Left kidney (tissue), 2 donors: Measurements from ENCODE around the gene APBB3. TPM values are rescaled to one million over a fixed set of nuclear protein-coding genes. Genes with fewer than 3 reads are reported as not detected.
A peak's percentile ranks its signal among the peaks of the same experiment; 100 is the strongest.
"Not testable (repeated sequence)": the region's sequence is repeated elsewhere in the genome, so short reads cannot be mapped to it uniquely, and the experiment has no call there.

Experiments used
- DNase-seq: peaks from one replicate; pipeline ENCODE4 v3.0.0-alpha.2; 2013
- polyA plus RNA-seq: library from polyadenylated mRNA; unstranded; fragments of 120-200 nt; gene quantifications from one replicate; pipeline ENCODE4 v1.2.1, GENCODE V29; 2013; ENCODE audit not compliant: insufficient read length

Gene APBB3
- polyA plus RNA-seq, 1 donor: 58.6 TPM

DNA sequence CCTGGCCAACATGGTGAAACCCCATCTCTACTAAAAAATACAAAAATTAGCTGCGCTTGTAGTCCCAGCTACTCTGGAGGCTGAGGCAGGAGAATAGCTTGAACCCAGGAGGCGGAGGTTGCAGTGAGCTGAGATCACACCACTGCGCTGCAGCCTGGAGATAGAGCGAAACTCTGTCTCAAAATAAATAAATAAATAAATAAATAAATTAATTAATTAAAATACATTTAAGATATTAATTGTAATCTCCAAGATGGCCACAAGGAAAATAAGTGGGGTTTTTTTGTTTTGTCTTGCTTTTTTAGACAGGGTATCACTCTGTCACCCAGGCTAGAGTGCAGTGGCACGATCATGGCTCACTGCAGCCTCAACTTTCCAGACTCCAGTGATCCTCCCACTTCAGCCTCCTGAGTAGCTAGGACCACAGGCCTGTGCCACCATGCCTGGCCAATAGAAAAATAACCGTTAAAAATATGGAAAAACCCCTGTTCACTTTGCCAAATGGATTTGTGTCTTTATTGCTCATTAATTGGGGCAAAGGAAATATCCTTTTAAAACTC lies 14.9 kb upstream of the APBB3 start:
- not testable (repeated sequence) for DNase-seq

GRCh38 chr5:140576776-140577201 lies 12.4 kb upstream of the APBB3 start:
- DNase-seq: no peak

GRCh38 chr5:140575309-140575708 lies 10.9 kb upstream of the APBB3 start:
- no peak for DNase-seq

GRCh38 chr5:140574165-140574564 lies 9.8 kb upstream of the APBB3 start:
- DNase-seq: no peak

DNA sequence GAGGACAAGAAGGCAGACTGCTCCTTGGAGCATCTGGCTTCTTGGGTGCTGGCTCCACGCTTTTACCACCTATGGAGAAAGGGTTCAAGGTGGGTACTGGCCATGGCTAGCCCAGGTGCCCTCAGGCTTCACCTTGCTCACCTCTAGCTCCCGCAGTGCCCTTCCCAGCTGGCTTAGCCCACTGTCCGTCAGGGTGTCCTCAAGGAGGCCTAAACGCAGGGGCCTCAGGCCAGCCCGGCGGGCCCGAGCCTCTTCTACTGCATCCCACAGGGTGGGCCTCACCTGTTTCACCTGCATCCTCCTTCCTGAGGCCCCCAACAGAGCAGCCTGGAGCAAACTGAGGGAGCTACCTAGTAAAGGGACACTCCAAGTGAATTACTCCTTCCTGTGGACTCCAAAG lies 9.3 kb upstream of the APBB3 start:
- DNase-seq: no peak

GRCh38 chr5:140571105-140571504 lies 6.7 kb upstream of the APBB3 start:
- DNase-seq: no peak

DNA sequence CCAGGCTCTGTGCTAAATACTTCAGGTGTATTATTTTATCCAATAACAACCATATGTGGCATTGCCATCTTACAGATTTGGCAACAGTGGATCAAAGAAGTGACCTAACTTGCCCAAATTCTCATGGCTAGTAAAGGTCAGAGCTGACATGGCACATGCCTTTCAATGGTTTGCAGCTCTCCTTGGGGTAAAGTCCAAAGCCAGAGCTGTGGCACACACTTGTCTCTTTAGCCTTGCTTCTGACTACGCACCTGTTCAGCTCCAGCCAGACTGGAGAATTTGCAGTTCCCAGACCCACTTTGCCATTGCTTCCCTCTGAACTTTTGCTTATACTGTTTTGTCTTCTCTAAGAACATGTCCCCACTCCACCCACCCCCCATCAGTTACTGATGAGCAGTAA lies 6.1 kb upstream of the APBB3 start:
- DNase-seq: no peak

- no peak for DNase-seq
Observed at GRCh38 chr5:140570058-140570457, 5.7 kb upstream of the APBB3 start.

- DNase-seq: no peak
Observed at GRCh38 chr5:140569197-140569596, 4.8 kb upstream of the APBB3 start.

- no peak for DNase-seq
Observed at GRCh38 chr5:140568443-140569063, 4.2 kb upstream of the APBB3 start.

- DNase-seq: no peak
Observed at GRCh38 chr5:140567871-140568270, 3.5 kb upstream of the APBB3 start.

GRCh38 chr5:140567136-140567818 lies 2.9 kb upstream of the APBB3 start:
- no peak for DNase-seq

DNA sequence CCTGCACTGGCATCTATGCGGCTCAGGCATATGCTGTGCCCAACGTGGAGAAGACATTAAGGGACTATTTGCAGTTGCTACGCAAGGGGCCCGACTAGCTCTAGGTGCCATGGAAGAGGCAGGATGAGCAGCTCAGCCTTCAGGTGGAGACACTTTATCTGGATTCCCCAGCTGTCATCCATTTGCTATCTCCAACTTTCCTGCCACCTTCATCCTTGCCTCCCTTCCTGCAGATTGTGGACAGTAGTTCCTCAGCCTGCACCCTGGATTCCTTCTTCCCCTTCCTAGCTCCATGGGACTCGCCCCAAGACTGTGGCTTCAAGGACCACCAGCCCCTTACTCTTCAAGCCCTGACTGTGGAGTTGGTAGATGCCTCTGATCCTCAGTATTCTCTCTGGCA lies 2.3 kb upstream of the APBB3 start:
- no peak for DNase-seq

GRCh38 chr5:140565780-140566095 lies 1.3 kb upstream of the APBB3 start:
- DNase-seq: no peak

- peak; percentile 19 for DNase-seq
Observed at GRCh38 chr5:140565024-140565779, 804 bp upstream of the APBB3 start.

GRCh38 chr5:140563596-140563995 lies 802 bp downstream of the APBB3 start:
- DNase-seq: no peak

- no peak for DNase-seq
Observed at GRCh38 chr5:140561753-140562523, 2.5 kb downstream of the APBB3 start.

- no peak for DNase-seq
Observed at GRCh38 chr5:140560227-140560626, 4.2 kb downstream of the APBB3 start.

DNA sequence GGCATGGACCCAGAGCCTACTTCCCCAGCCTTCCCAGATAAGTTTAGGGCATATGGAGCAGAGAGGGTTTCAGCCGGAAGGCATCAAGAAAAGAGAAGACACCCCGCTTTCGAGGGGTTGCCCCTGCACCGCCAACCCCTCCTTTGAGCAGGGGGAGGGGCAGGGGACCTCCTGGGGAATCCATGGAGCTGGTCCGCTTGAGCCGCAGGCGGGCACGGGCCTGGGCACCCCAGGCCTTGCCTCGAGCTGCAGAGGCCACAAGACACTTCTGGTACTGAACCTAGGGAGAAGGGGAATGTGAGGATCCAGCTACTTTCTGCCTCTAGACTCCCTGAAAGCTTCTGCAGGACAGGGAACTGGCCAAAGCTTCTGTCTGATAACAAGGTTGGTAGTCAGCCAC lies 5.9 kb downstream of the APBB3 start:
- no peak for DNase-seq

- DNase-seq: no peak
Observed at GRCh38 chr5:140557965-140558364, 6.4 kb downstream of the APBB3 start.

DNA sequence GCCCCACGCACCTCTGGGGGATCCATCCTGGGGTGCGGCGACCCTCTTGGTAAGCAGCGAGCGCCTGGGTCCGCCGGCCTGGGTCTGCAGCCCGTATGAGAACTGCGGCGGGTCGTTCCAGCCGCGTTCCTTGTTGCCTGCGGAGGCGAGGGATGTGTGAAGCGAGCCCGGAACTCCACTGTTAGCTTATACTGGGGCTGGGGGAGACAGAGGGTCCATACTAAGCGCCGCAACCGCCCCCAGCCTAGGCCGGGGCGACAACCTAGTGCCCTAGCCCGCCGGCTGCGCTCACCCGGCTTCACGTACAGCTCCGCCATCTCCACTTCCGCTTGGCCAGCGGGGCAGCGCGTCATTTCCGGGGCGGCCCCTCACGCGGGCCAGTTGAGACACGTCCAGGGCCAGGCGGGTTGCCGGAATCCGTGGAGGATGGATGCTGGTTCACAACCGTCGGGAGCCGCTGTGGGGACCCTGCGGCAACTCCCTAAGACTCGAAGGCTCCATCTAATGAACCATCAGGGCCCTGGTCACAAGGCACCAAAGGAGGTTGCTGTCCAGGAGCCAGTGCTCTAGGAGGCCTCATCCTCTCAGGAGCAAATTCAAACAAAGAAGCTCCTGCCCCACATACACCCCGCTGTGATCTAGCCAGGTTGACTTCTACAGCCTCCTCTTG lies 7.1 kb downstream of the APBB3 start, which contains the start of gene SRA1:
Gene SRA1 (minus strand): TSS at position 338 of the 670 bp plus-strand sequence. CDS start 21 bp downstream, at position 317.
- DNase-seq: peak; percentile 89

DNA sequence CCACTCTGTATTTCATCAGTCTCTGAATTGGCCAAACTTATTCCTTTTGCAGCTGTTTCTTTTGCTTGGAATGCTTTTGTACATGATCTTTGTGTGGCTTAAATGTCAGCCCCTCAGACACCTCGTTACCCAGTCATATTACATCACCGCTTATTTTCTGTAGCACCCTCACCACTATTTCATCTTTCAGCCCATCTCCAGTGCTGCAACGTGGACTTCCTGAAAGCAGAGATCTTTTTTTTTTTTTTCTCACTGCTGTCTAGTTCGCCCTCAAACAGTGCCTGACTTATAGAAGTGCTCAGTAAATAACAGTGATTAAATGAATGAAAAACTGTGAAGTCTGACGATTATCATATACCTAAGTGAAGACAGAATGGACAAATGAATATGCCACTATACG lies 8.0 kb downstream of the APBB3 start:
- DNase-seq: no peak
